WTC11 (cell line): ENCODE results near the gene RRAS.

ENCODE experiments used
- ARID4B ChIP-seq: sonication (generic); formaldehyde crosslinking; IDR thresholded peaks from 2 replicates; pipeline ENCODE4 v1.8.0; 2023; ENCODE audit warnings: missing genetic modification reagents, mild to moderate bottlenecking, borderline replicate concordance
- CTCF ChIP-seq: fragments of 200-600 bp; IDR thresholded peaks from 2 replicates; pipeline ENCODE4 v1.8.0; 2022; ENCODE audit warnings: antibody characterized with exemption
- FOXJ3 ChIP-seq: sonication (generic); formaldehyde crosslinking; IDR thresholded peaks from 2 replicates; pipeline ENCODE4 v1.9.0; 2021; ENCODE audit warnings: missing genetic modification reagents, mild to moderate bottlenecking, borderline replicate concordance
- GRHL2 ChIP-seq: fragments of 250-450 bp; sonication (Bioruptor Pico); IDR thresholded peaks from 2 replicates; pipeline ENCODE4 v1.8.0; 2022; ENCODE audit warnings: mild to moderate bottlenecking, moderate library complexity; ENCODE audit not compliant: insufficient replicate concordance, severe bottlenecking
- GTF2I ChIP-seq: fragments of 250-450 bp; sonication (Bioruptor Pico); conservative IDR thresholded peaks from 2 replicates; pipeline ENCODE4 v1.4.0; 2021; ENCODE audit warnings: mild to moderate bottlenecking
- IRF1 ChIP-seq: sonication (generic); formaldehyde crosslinking; IDR thresholded peaks from 2 replicates; pipeline ENCODE4 v1.8.0; 2023; ENCODE audit warnings: missing genetic modification reagents
- MAX ChIP-seq: sonication (generic); formaldehyde crosslinking; IDR thresholded peaks from 2 replicates; pipeline ENCODE4 v1.8.0; 2022; ENCODE audit warnings: mild to moderate bottlenecking, missing genetic modification reagents
- NR2C2 ChIP-seq: sonication (generic); formaldehyde crosslinking; IDR thresholded peaks from 2 replicates; pipeline ENCODE4 v1.8.0; 2022; ENCODE audit warnings: mild to moderate bottlenecking, missing genetic modification reagents
- SP1 ChIP-seq: sonication (generic); formaldehyde crosslinking; conservative IDR thresholded peaks from 2 replicates; pipeline ENCODE4 v1.8.1; 2022; ENCODE audit warnings: missing genetic modification reagents
- ZNF232 ChIP-seq: sonication (generic); formaldehyde crosslinking; IDR thresholded peaks from 2 replicates; pipeline ENCODE4 v1.8.0; 2022; ENCODE audit warnings: mild to moderate bottlenecking, missing genetic modification reagents

GRCh38 chr19:49616945-49617344, 23.0 kb downstream of the RRAS start:
- TF ChIP-seq IRF1 (CRISPR knock-in tag): no peak
- TF ChIP-seq ZNF232: no peak
- no peak for TF ChIP-seq FOXJ3 (CRISPR knock-in tag)
- TF ChIP-seq SP1 (CRISPR knock-in tag): no peak
- TF ChIP-seq MAX (CRISPR knock-in tag): no peak
- TF ChIP-seq GRHL2 (CRISPR knock-in tag): no peak
- no peak for TF ChIP-seq CTCF
- TF ChIP-seq NR2C2 (CRISPR knock-in tag): no peak
- no peak for TF ChIP-seq ARID4B
- no peak for TF ChIP-seq GTF2I (CRISPR knock-in tag)
